SK-N-SH treated with all-trans-retinoic acid at 6 μM for 48 hours (cell line): Measurements from ENCODE around the gene OLIG1.

ENCODE experiments used
- ATAC-seq: fragments of 200-7000 bp; cut with Tn5 transposase; 3 replicates; pipeline ENCODE4 v1.9.1; 2020; ENCODE audit warnings: mild to moderate bottlenecking, moderate library complexity
- BACH2 ChIP-seq: fragments of 250-450 bp; sonication (Bioruptor Pico); IDR thresholded peaks from 2 replicates; pipeline ENCODE4 v1.9.0; 2021; ENCODE audit warnings: mild to moderate bottlenecking, borderline replicate concordance
- ISL1 ChIP-seq: fragments of 250-450 bp; sonication (Bioruptor Pico); IDR thresholded peaks from 2 replicates; pipeline ENCODE4 v2.1.2; 2022; ENCODE audit warnings: mild to moderate bottlenecking, moderate library complexity
- SNAI2 ChIP-seq: fragments of 250-450 bp; sonication (Bioruptor Pico); IDR thresholded peaks from 2 replicates; pipeline ENCODE4 v1.5.0; 2020; ENCODE audit warnings: mild to moderate bottlenecking, moderate library complexity
- TCF4 ChIP-seq: fragments of 250-450 bp; sonication (Bioruptor Pico); IDR thresholded peaks from 2 replicates; pipeline ENCODE4 v1.8.0; 2021; ENCODE audit warnings: mild to moderate bottlenecking, moderate library complexity, borderline replicate concordance
- TOX ChIP-seq: fragments of 250-450 bp; sonication (Bioruptor Pico); IDR thresholded peaks from 2 replicates; pipeline ENCODE4 v1.8.0; 2021; ENCODE audit warnings: mild to moderate bottlenecking, moderate library complexity, borderline replicate concordance
- ZC3H10 ChIP-seq: fragments of 250-450 bp; sonication (Bioruptor Pico); IDR thresholded peaks from 2 replicates; pipeline ENCODE4 v1.5.1; 2021; ENCODE audit warnings: mild to moderate bottlenecking, moderate library complexity
- ZFP30 ChIP-seq: fragments of 450-650 bp; formaldehyde crosslinking; IDR thresholded peaks from 2 replicates; pipeline ENCODE4 v1.5.0; 2022; ENCODE audit warnings: mild to moderate bottlenecking, moderate library complexity
- ZNF70 ChIP-seq: fragments of 450-650 bp; formaldehyde crosslinking; IDR thresholded peaks from 2 replicates; pipeline ENCODE4 v1.5.0; 2020; ENCODE audit warnings: mild to moderate bottlenecking, moderate library complexity
- TF ChIP-seq, protein P1 (sequence below): fragments of 250-450 bp; sonication (Bioruptor Pico); IDR thresholded peaks from 2 replicates; pipeline ENCODE4 v1.5.1; 2020; ENCODE audit warnings: low read depth, mild to moderate bottlenecking, moderate library complexity
- TF ChIP-seq, protein P2 (sequence below): fragments of 250-450 bp; sonication (Bioruptor Pico); IDR thresholded peaks from 2 replicates; pipeline ENCODE4 v1.5.1; 2021; ENCODE audit warnings: mild to moderate bottlenecking, moderate library complexity
- TF ChIP-seq, protein P3 (sequence below): fragments of 250-450 bp; sonication (Bioruptor Pico); IDR thresholded peaks from 2 replicates; pipeline ENCODE4 v1.5.0; 2020; ENCODE audit warnings: mild to moderate bottlenecking, moderate library complexity
- TF ChIP-seq, protein P4 (sequence below): fragments of 250-450 bp; sonication (Bioruptor Pico); IDR thresholded peaks from 2 replicates; pipeline ENCODE4 v1.8.0; 2020; ENCODE audit warnings: mild to moderate bottlenecking, moderate library complexity, borderline replicate concordance

Gene OLIG1

DNA sequence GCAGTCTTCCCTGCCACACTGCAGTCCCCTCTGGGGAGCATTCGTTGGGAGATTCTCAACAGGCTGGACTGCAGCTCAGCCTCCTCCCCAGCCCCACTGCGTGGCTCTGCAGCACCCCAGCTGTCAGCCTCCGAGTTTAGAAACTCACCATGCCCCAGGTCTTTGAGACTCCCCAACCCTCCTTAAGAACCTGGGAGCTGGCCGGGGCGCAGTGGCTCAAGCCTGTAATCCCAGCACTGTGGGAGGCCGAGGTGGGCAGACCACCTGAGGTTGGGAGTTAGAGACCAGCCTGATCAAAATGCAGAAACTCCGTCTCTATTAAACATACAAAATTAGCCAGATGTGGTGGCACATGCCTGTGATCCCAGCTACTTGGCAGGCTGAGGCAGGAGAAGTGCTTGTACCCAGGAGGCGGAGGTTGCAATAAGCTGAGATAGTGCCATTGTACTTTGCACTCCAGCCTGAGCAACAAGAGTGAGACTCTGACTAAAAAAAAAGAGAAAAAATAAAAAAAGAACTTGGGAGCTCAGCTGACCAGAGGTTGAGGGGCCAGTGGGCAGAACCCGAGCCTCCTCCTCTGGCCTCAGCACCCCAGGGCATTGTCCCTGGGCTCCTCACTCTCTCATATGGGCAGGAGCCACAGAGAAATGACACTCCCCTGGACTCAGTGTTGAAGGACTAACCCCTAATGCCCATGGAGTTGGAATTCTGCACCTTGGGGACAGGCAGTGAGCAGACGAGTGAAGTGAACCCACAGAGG, 38.6 kb upstream of the OLIG1 start:
- TF ChIP-seq, protein P1, sequence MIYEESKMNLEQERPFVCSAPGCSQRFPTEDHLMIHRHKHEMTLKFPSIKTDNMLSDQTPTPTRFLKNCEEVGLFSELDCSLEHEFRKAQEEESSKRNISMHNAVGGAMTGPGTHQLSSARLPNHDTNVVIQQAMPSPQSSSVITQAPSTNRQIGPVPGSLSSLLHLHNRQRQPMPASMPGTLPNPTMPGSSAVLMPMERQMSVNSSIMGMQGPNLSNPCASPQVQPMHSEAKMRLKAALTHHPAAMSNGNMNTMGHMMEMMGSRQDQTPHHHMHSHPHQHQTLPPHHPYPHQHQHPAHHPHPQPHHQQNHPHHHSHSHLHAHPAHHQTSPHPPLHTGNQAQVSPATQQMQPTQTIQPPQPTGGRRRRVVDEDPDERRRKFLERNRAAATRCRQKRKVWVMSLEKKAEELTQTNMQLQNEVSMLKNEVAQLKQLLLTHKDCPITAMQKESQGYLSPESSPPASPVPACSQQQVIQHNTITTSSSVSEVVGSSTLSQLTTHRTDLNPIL (CRISPR knock-in tag) = no peak
- TF ChIP-seq, protein P2, sequence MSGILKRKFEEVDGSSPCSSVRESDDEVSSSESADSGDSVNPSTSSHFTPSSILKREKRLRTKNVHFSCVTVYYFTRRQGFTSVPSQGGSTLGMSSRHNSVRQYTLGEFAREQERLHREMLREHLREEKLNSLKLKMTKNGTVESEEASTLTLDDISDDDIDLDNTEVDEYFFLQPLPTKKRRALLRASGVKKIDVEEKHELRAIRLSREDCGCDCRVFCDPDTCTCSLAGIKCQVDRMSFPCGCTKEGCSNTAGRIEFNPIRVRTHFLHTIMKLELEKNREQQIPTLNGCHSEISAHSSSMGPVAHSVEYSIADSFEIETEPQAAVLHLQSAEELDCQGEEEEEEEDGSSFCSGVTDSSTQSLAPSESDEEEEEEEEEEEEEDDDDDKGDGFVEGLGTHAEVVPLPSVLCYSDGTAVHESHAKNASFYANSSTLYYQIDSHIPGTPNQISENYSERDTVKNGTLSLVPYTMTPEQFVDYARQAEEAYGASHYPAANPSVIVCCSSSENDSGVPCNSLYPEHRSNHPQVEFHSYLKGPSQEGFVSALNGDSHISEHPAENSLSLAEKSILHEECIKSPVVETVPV (CRISPR knock-in tag) = no peak
- no peak for TF ChIP-seq TCF4 (CRISPR knock-in tag)
- no peak for TF ChIP-seq ISL1 (CRISPR knock-in tag)
- TF ChIP-seq, all 23 proteins: peak for 0

DNA sequence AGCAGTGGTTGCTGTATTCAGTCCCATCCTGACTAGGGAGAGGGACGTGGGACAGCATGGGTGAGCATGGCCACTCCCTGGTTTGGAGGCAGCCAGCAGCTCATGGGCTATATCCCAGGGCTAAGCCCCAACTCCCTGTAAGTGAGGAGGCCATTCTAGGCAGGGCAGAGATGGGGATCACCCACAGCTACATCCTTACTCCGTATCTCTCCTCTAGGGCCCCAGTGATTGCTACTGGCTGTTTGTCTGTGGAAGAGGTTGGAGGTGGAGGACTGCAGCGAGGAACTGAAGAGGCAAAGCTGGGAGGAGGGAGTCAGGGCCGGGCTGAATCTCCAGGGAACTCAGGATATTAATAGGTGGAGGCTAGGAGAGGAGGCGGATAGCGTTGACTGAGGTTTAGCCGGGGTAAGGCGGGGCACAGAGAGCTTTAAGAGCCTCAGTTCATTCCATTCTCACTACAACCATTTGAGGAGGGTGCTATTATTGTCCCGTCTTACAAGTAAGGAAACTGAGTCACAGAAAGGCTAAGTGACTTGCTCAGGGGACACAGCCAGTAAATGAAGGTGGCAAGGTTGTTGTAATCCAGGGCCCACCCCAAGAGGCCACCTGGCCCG, 37.4 kb upstream of the OLIG1 start:
- ATAC-seq = no peak
- TF ChIP-seq SNAI2 (CRISPR knock-in tag) = no peak
- TF ChIP-seq, protein P3, sequence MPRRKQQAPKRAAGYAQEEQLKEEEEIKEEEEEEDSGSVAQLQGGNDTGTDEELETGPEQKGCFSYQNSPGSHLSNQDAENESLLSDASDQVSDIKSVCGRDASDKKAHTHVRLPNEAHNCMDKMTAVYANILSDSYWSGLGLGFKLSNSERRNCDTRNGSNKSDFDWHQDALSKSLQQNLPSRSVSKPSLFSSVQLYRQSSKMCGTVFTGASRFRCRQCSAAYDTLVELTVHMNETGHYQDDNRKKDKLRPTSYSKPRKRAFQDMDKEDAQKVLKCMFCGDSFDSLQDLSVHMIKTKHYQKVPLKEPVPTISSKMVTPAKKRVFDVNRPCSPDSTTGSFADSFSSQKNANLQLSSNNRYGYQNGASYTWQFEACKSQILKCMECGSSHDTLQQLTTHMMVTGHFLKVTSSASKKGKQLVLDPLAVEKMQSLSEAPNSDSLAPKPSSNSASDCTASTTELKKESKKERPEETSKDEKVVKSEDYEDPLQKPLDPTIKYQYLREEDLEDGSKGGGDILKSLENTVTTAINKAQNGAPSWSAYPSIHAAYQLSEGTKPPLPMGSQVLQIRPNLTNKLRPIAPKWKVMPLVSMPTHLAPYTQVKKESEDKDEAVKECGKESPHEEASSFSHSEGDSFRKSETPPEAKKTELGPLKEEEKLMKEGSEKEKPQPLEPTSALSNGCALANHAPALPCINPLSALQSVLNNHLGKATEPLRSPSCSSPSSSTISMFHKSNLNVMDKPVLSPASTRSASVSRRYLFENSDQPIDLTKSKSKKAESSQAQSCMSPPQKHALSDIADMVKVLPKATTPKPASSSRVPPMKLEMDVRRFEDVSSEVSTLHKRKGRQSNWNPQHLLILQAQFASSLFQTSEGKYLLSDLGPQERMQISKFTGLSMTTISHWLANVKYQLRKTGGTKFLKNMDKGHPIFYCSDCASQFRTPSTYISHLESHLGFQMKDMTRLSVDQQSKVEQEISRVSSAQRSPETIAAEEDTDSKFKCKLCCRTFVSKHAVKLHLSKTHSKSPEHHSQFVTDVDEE (CRISPR knock-in tag) = no peak
- TF ChIP-seq, protein P4, sequence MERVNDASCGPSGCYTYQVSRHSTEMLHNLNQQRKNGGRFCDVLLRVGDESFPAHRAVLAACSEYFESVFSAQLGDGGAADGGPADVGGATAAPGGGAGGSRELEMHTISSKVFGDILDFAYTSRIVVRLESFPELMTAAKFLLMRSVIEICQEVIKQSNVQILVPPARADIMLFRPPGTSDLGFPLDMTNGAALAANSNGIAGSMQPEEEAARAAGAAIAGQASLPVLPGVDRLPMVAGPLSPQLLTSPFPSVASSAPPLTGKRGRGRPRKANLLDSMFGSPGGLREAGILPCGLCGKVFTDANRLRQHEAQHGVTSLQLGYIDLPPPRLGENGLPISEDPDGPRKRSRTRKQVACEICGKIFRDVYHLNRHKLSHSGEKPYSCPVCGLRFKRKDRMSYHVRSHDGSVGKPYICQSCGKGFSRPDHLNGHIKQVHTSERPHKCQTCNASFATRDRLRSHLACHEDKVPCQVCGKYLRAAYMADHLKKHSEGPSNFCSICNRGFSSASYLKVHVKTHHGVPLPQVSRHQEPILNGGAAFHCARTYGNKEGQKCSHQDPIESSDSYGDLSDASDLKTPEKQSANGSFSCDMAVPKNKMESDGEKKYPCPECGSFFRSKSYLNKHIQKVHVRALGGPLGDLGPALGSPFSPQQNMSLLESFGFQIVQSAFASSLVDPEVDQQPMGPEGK (CRISPR knock-in tag) = no peak
- TF ChIP-seq, protein P2 (CRISPR knock-in tag) = no peak
- no peak for TF ChIP-seq BACH2
- TF ChIP-seq ZNF70 (CRISPR knock-in tag) = no peak
- TF ChIP-seq ZC3H10 = no peak
- TF ChIP-seq TOX = no peak

More for the DNA sequence above, 38.6 kb upstream of the OLIG1 start:
- no peak for ATAC-seq

DNA sequence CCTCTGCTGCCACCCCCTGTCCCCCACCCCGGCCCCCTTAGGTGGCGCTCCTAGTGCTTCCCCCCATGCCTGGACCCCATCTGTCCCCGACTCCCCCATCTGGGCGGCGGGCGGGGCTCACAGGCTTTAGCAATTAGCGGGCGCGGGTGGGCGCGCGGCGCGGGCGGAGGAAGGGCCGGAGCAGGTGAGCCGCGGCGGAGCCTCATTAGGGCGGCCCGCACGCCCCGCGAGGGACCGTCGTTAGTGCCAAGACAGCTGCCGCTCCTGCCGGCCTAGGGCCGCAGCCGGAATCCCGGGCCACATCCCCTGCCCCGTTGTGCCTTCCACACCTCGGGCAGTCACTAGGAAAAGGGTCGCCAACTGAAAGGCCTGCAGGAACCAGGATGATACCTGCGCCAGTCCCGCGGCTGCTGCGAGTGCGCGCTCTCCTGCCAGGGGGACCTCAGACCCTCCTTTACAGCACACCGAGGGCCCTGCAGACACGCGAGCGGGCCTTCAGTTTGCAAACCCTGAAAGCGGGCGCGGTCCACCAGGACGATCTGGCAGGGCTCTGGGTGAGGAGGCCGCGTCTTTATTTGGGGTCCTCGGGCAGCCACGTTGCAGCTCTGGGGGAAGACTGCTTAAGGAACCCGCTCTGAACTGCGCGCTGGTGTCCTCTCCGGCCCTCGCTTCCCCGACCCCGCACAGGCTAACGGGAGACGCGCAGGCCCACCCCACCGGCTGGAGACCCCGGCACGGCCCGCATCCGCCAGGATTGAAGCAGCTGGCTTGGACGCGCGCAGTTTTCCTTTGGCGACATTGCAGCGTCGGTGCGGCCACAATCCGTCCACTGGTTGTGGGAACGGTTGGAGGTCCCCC, 36.6 kb upstream of the OLIG1 start:
- TF ChIP-seq ZC3H10 (no peak), TOX (no peak), ZFP30 (CRISPR knock-in tag) (no peak), SNAI2 (CRISPR knock-in tag) (no peak)
- TF ChIP-seq, protein P1 (CRISPR knock-in tag) = no peak
- TF ChIP-seq, protein P4 (CRISPR knock-in tag) = no peak
- ATAC-seq = no peak
